ENCODE results near the gene LMF2. TPM values are rescaled to one million over a fixed set of nuclear protein-coding genes. Genes with fewer than 3 reads are reported as not detected.

Gene LMF2
- polyA plus RNA-seq, 6 donors from 2014 or later = 6.4 to 20.9 (median 10.1) TPM

GRCh38 chr22:50473855-50474671 is 33.4 kb downstream of the LMF2 start:
- no peak for ATAC-seq (ENCODE audit: low read depth in 2 of 2)
- peak overlapping the region in 5 of 6 donors; percentile 36 to 98 (median 90) for H3K27ac Mint-ChIP-seq
- H3K9me3 Mint-ChIP-seq = peaks cover 0 to 2% (median 0%) of the 10 kb centered on the region in 7 donors
- no peaks in the 10 kb centered on the region for H3K36me3 Mint-ChIP-seq
- peaks cover 46 to 66% (median 56%) of the 10 kb centered on the region in 3 donors for H3K4me1 Mint-ChIP-seq
- no peak for DNase-seq
- H3K27me3 Mint-ChIP-seq = no peaks in the 10 kb centered on the region
- peak overlapping the region; percentile 88 to 95 (median 92) for H3K4me3 Mint-ChIP-seq

- ATAC-seq (ENCODE audit: low read depth in 2 of 2) (no peak), DNase-seq (peak; percentile 28)
- peak overlapping the region; percentile 54 to 98 (median 92) for H3K27ac Mint-ChIP-seq
- H3K4me1 Mint-ChIP-seq = peaks cover 53 to 76% (median 66%) of the 10 kb centered on the region in 3 donors
- no peaks in the 10 kb centered on the region for H3K27me3 Mint-ChIP-seq
- H3K9me3 Mint-ChIP-seq = peaks cover 0 to 2% (median 0%) of the 10 kb centered on the region in 7 donors
- H3K36me3 Mint-ChIP-seq = no peaks in the 10 kb centered on the region
- peak overlapping the region; percentile 88 to 95 (median 92) for H3K4me3 Mint-ChIP-seq
These were observed 34.4 kb downstream of the LMF2 start for GRCh38 chr22:50473088-50473487.

DNA sequence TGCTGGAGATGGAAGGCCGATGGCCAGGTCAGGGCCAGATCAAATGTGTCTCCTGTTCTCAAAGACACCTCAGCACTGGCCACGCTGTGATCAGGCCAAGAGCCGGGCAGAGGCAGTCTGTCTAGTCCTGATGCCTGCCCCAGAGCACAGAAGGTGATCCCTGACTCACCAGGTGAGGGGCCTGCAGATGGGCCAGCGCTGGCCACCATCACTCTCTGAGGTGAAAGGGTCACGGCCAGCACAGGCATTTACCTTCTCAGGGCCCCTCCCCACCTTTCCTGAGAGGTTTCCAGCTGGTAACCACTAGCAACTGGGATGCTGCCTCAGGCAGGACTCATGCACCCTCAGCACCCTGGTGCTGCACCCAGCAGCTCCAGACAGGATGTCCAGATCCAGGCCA is 35.5 kb downstream of the LMF2 start:
- ATAC-seq (ENCODE audit: low read depth in 2 of 2) = no peak
- Mint-ChIP-seq H3K36me3 (peaks cover 0 to 3% of the 10 kb centered on the region in 2 donors), H3K4me1 (peaks cover 54 to 79% (median 70%) of the 10 kb centered on the region in 3 donors), H3K9me3 (peaks cover 0 to 2% (median 0%) of the 10 kb centered on the region in 7 donors), H3K27me3 (no peaks in the 10 kb centered on the region), H3K27ac (peak overlapping the region in 4 of 6 donors; percentile 84 to 93 (median 88)), H3K4me3 (peak overlapping the region; percentile 88 to 95 (median 92))
- no peak for DNase-seq

GRCh38 chr22:50471197-50471847 is 36.2 kb downstream of the LMF2 start:
- Mint-ChIP-seq H3K9me3 (peaks cover 0 to 2% (median 0%) of the 10 kb centered on the region in 7 donors), H3K27me3 (no peaks in the 10 kb centered on the region), H3K36me3 (peaks cover 0 to 9% of the 10 kb centered on the region in 2 donors), H3K27ac (peak overlapping the region in 5 of 6 donors; percentile 47 to 97 (median 92)), H3K4me1 (peaks cover 58 to 79% (median 70%) of the 10 kb centered on the region in 3 donors), H3K4me3 (peak overlapping the region; percentile 66 to 92 (median 88))
- DNase-seq = no peak
- no peak for ATAC-seq (ENCODE audit: low read depth in 2 of 2)

- peak; percentile 38 for DNase-seq
- Mint-ChIP-seq H3K27me3 (no peaks in the 10 kb centered on the region), H3K4me3 (peak overlapping the region; percentile 69 to 92 (median 89)), H3K9me3 (peaks cover 0 to 2% (median 0%) of the 10 kb centered on the region in 7 donors), H3K36me3 (peaks cover 0 to 14% of the 10 kb centered on the region in 2 donors), H3K4me1 (peaks cover 60 to 74% (median 70%) of the 10 kb centered on the region in 3 donors), H3K27ac (peak overlapping the region; percentile 90 to 97 (median 96))
- no peak for ATAC-seq (ENCODE audit: low read depth in 2 of 2)
These were observed 37.0 kb downstream of the LMF2 start for GRCh38 chr22:50470491-50470890.

GRCh38 chr22:50469377-50470305 is 37.9 kb downstream of the LMF2 start:
- Mint-ChIP-seq H3K4me3 (peak overlapping the region; percentile 69 to 92 (median 89)), H3K4me1 (peaks cover 60 to 72% (median 70%) of the 10 kb centered on the region in 3 donors), H3K27ac (peak overlapping the region; percentile 90 to 97 (median 96)), H3K27me3 (no peaks in the 10 kb centered on the region), H3K9me3 (peaks cover 0 to 2% (median 0%) of the 10 kb centered on the region in 7 donors), H3K36me3 (peaks cover 0 to 14% of the 10 kb centered on the region in 2 donors)
- ATAC-seq (ENCODE audit: low read depth in 2 of 2) (peak; percentile 79 to 82), DNase-seq (peak; percentile 95)

DNA sequence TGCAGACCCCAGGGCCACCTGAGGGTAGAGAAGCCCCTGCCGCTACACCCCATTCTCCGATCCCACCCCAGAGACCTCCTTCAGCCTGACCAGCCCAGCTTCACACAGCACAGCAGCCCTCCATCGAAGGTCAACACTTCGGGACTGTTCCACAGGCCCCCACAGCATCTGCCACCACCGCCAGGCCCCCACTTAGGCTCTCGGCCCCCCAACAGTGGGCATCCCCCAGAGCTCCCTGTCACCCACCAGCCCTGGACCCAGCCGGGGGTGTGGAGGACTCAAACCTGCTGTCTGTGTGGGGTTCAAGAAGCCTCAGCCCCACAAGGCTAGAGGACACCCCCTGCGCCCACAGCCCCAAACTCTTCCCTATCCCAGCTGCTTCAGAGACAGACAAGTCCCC is 38.9 kb downstream of the LMF2 start:
- H3K27ac Mint-ChIP-seq = peak overlapping the region; percentile 90 to 97 (median 94)
- H3K4me3 Mint-ChIP-seq = peak overlapping the region; percentile 56 to 92 (median 89)
- H3K4me1 Mint-ChIP-seq = peaks cover 54 to 66% (median 62%) of the 10 kb centered on the region in 3 donors
- no peaks in the 10 kb centered on the region for H3K9me3 Mint-ChIP-seq
- DNase-seq (no peak), ATAC-seq (ENCODE audit: low read depth in 2 of 2) (no peak)
- no peaks in the 10 kb centered on the region for H3K27me3 Mint-ChIP-seq
- peaks cover 0 to 14% of the 10 kb centered on the region in 2 donors for H3K36me3 Mint-ChIP-seq

DNA sequence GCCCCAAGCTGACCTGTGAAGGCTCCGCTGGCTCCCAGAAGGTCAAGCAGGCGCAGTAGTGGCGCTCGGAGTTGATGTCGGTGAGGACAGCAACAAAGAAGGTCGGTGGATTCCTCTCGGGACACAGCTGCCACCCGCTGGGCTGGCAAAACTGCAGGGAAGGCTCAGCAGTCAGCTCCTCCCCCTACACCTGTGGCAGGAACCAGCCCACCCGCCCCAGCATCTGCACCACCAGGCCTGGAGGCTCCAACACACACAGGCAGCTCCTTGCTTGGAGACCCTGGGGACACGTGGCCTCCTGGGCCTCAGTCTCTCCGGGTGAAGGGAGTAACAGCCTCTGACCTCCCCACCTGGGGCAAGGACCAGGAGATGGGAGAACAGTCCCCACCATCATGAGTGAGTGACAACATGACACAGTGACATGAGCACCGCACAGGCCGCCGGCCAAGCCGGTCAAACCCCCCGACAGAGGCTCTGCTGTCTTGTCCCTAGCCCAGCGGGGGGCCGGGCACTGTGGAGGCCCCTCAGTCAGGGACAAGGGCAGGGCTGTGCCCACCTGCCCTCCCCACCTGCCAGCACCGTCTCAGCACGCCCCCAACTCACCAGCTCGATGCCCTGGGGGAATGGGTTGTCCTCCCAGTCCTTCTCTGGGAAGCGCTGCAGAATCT is 39.6 kb downstream of the LMF2 start:
- DNase-seq (no peak), ATAC-seq (ENCODE audit: low read depth in 2 of 2) (no peak)
- Mint-ChIP-seq H3K27ac (peak overlapping the region in 5 of 6 donors; percentile 22 to 97 (median 85)), H3K9me3 (no peaks in the 10 kb centered on the region), H3K36me3 (peaks cover 0 to 20% of the 10 kb centered on the region in 2 donors), H3K4me1 (peaks cover 49 to 59% (median 55%) of the 10 kb centered on the region in 3 donors), H3K4me3 (peak overlapping the region in 2 of 8 donors; percentile 41 to 90), H3K27me3 (no peaks in the 10 kb centered on the region)

- Mint-ChIP-seq H3K36me3 (peaks cover 0 to 22% of the 10 kb centered on the region in 2 donors), H3K9me3 (no peaks in the 10 kb centered on the region), H3K27me3 (no peaks in the 10 kb centered on the region), H3K27ac (peak overlapping the region in 3 of 6 donors; percentile 36 to 90 (median 90)), H3K4me1 (peaks cover 45 to 53% (median 50%) of the 10 kb centered on the region in 3 donors), H3K4me3 (no peak overlapping the region)
- DNase-seq (no peak), ATAC-seq (ENCODE audit: low read depth in 2 of 2) (no peak)
These were observed 40.2 kb downstream of the LMF2 start for GRCh38 chr22:50467341-50467740.

GRCh38 chr22:50465066-50465930 is 42.2 kb downstream of the LMF2 start:
- DNase-seq = no peak
- ATAC-seq (ENCODE audit: low read depth in 2 of 2) = no peak
- peaks cover 32 to 33% (median 32%) of the 10 kb centered on the region in 3 donors for H3K4me1 Mint-ChIP-seq
- no peaks in the 10 kb centered on the region for H3K9me3 Mint-ChIP-seq
- peaks cover 0 to 22% of the 10 kb centered on the region in 2 donors for H3K36me3 Mint-ChIP-seq
- H3K27ac Mint-ChIP-seq = peak overlapping the region in 2 of 6 donors; percentile 9 to 90
- no peak overlapping the region for H3K4me3 Mint-ChIP-seq
- no peaks in the 10 kb centered on the region for H3K27me3 Mint-ChIP-seq

GRCh38 chr22:50464451-50464850 is 43.1 kb downstream of the LMF2 start:
- Mint-ChIP-seq H3K27ac (no peak overlapping the region), H3K27me3 (no peaks in the 10 kb centered on the region), H3K4me3 (no peak overlapping the region), H3K9me3 (no peaks in the 10 kb centered on the region), H3K4me1 (peaks cover 24 to 25% (median 24%) of the 10 kb centered on the region in 3 donors), H3K36me3 (peaks cover 0 to 22% of the 10 kb centered on the region in 2 donors)
- ATAC-seq (ENCODE audit: low read depth in 2 of 2) (no peak), DNase-seq (no peak)

All from naive B cell (primary cell).